Epithelial cell of proximal tubule (primary cell): ENCODE data around the gene PTGFR. TPM values are rescaled to one million over a fixed set of nuclear protein-coding genes. Genes with fewer than 3 reads are reported as not detected.

ENCODE experiments used
- DNase-seq: peaks from one replicate; pipeline ENCODE4 v3.0.0-alpha.2; 2011; ENCODE audit warnings: low read depth
- H3K4me3 ChIP-seq: 2 replicates; pipeline ENCODE4 v1.5.1; 2011; ENCODE audit warnings: low read depth, mild to moderate bottlenecking, low read length
- CTCF ChIP-seq: conservative IDR thresholded peaks from 2 replicates; pipeline ENCODE4 v1.5.1; 2012; ENCODE audit warnings: low read depth, mild to moderate bottlenecking, low read length
- total RNA-seq: library from RNA; depleted of rRNA; stranded (reverse); fragments of >200 nt; gene quantifications from 2 replicates; pipeline ENCODE4 v1.2.3, GENCODE V29; 2015

Gene PTGFR
- total RNA-seq, 1 donor from 2014 or later, result 1.3 TPM

GRCh38 chr1:78492386-78492950 lies 1.7 kb downstream of the PTGFR start:
- TF ChIP-seq CTCF, result no peak
- no peak for DNase-seq
- no peak overlapping the region for H3K4me3 ChIP-seq

GRCh38 chr1:78493451-78493850 lies 2.7 kb downstream of the PTGFR start:
- DNase-seq, result no peak
- no peak for TF ChIP-seq CTCF
- no peak overlapping the region for H3K4me3 ChIP-seq

GRCh38 chr1:78497201-78497600 lies 6.4 kb downstream of the PTGFR start:
- no peak for DNase-seq
- no peak overlapping the region for H3K4me3 ChIP-seq
- no peak for TF ChIP-seq CTCF

- no peak for TF ChIP-seq CTCF
- no peak overlapping the region for H3K4me3 ChIP-seq
- DNase-seq, result no peak
Observed at GRCh38 chr1:78500529-78500928, 9.8 kb downstream of the PTGFR start.

GRCh38 chr1:78501203-78501602 lies 10.4 kb downstream of the PTGFR start:
- TF ChIP-seq CTCF, result no peak
- no peak overlapping the region for H3K4me3 ChIP-seq
- no peak for DNase-seq

GRCh38 chr1:78511334-78511733 lies 20.6 kb downstream of the PTGFR start:
- no peak overlapping the region for H3K4me3 ChIP-seq
- no peak for TF ChIP-seq CTCF
- DNase-seq, result no peak

- no peak for DNase-seq
- TF ChIP-seq CTCF, result no peak
- H3K4me3 ChIP-seq, result no peak overlapping the region
Observed at GRCh38 chr1:78516716-78517115, 25.9 kb downstream of the PTGFR start.
